IMR-90 (cell line): ENCODE measurements around the gene CBL. TPM values are rescaled to one million over a fixed set of nuclear protein-coding genes. Genes with fewer than 3 reads are reported as not detected.

Experiments used
- ATAC-seq: fragments of 200-7000 bp; cut with Tn5 transposase; 2 replicates; pipeline ENCODE4 v1.9.1; 2020; ENCODE audit warnings: low read depth, mild to moderate bottlenecking, moderate library complexity
- BruUV-seq: library from RNA; stranded (reverse); fragments of 400-500 nt; replicated peaks from 2 replicates; lab custom pipeline; 2021; lab: Mats Ljungman, UMichigan
- CTCF ChIA-PET: fragments of 300-600 bp; formaldehyde crosslinking; extraction: SDS; loops from one replicate; lab custom pipeline; 2021; ENCODE audit warnings: antibody characterized with exemption; lab: Yijun Ruan, JAX
- POLR2A ChIA-PET: fragments of 300-600 bp; sonication (Branson Sonifier 250); formaldehyde crosslinking; loops from one replicate; lab custom pipeline; 2022; ENCODE audit warnings: antibody characterized with exemption; ENCODE audit not compliant: unreplicated experiment; lab: Charles Lee
- DNase-seq: peaks from one replicate; pipeline ENCODE4 v3.0.0; 2013
- H2AFZ ChIP-seq: replicated peaks from 2 replicates; pipeline ENCODE3; 2013; ENCODE audit warnings: low read length, mild to moderate bottlenecking; ENCODE audit not compliant: poor library complexity
- H2AK5ac ChIP-seq: 2 replicates; pipeline ENCODE4 v1.6.1; 2013; ENCODE audit warnings: low read depth, low read length, inconsistent platforms
- H2AK9ac ChIP-seq: replicated peaks from 2 replicates; pipeline ENCODE3; 2013; ENCODE audit warnings: mild to moderate bottlenecking, low read depth, low read length, moderate library complexity; ENCODE audit not compliant: poor library complexity
- H2BK120ac ChIP-seq: 2 replicates; pipeline ENCODE4 v1.6.1; 2013; ENCODE audit warnings: low read depth, low read length, inconsistent platforms
- H2BK15ac ChIP-seq: 3 replicates; pipeline ENCODE4 v1.6.1; 2013; ENCODE audit warnings: low read depth, low read length, inconsistent platforms
- H2BK20ac ChIP-seq: 2 replicates; pipeline ENCODE4 v1.6.1; 2013; ENCODE audit warnings: low read depth, mild to moderate bottlenecking, inconsistent platforms, low read length, moderate library complexity
- H2BK5ac ChIP-seq: 2 replicates; pipeline ENCODE4 v1.6.1; 2013; ENCODE audit warnings: mild to moderate bottlenecking, low read depth, low read length, inconsistent platforms; ENCODE audit not compliant: poor library complexity, severe bottlenecking
- H3K14ac ChIP-seq: replicated peaks from 2 replicates; pipeline ENCODE4 v1.6.1; 2013; ENCODE audit warnings: low read depth, low read length, inconsistent platforms
- H3K18ac ChIP-seq: 2 replicates; pipeline ENCODE4 v1.6.1; 2013; ENCODE audit warnings: low read depth, low read length, control low read depth
- H3K23ac ChIP-seq: 2 replicates; pipeline ENCODE4 v1.6.1; 2013; ENCODE audit warnings: low read depth, low read length, inconsistent platforms
- H3K27ac ChIP-seq: 2 replicates; pipeline ENCODE4 v1.5.1; 2013; ENCODE audit warnings: mild to moderate bottlenecking, control low read depth, low read length; ENCODE audit not compliant: insufficient read depth
- H3K27me3 ChIP-seq: 2 replicates; pipeline ENCODE4 v1.6.1; 2013; ENCODE audit warnings: low read length; ENCODE audit not compliant: control insufficient read depth, insufficient read depth
- H3K36me3 ChIP-seq: 2 replicates; pipeline ENCODE4 v1.6.1; 2013; ENCODE audit warnings: low read length, mixed read lengths; ENCODE audit not compliant: control insufficient read depth, insufficient read depth
- H3K4ac ChIP-seq: 2 replicates; pipeline ENCODE4 v1.6.1; 2013; ENCODE audit warnings: low read depth, low read length, inconsistent platforms
- H3K4me1 ChIP-seq: 2 replicates; pipeline ENCODE4 v1.6.1; 2013; ENCODE audit warnings: low read length, mixed read lengths; ENCODE audit not compliant: control insufficient read depth, insufficient read depth
- H3K4me2 ChIP-seq: 2 replicates; pipeline ENCODE4 v1.6.1; 2013; ENCODE audit warnings: low read depth, mild to moderate bottlenecking, control low read depth, low read length, moderate library complexity
- H3K4me3 ChIP-seq: 2 replicates; pipeline ENCODE4 v1.5.1; 2013; ENCODE audit warnings: low read depth, mild to moderate bottlenecking, control low read depth, low read length, moderate library complexity; ENCODE audit not compliant: insufficient read depth
- H3K56ac ChIP-seq: 2 replicates; pipeline ENCODE4 v1.6.1; 2013; ENCODE audit warnings: low read length, inconsistent platforms; ENCODE audit not compliant: insufficient read depth; ENCODE audit errors: extremely low read depth
- H3K79me1 ChIP-seq, 2 experiments: 2 replicates each; pipeline ENCODE4 v1.6.1; 2013; ENCODE audit warnings: low read length in 2 of 2, inconsistent platforms in 1 of 2, low read depth in 1 of 2
- H3K9ac ChIP-seq: 2 replicates; pipeline ENCODE4 v1.6.1; 2013; ENCODE audit warnings: low read depth, low read length, control low read depth
- H3K9me1 ChIP-seq: 2 replicates; pipeline ENCODE4 v1.6.1; 2013; ENCODE audit warnings: low read length, inconsistent platforms; ENCODE audit not compliant: insufficient read depth
- H3K9me3 ChIP-seq: 2 replicates; pipeline ENCODE4 v1.6.1; 2013; ENCODE audit warnings: low read length; ENCODE audit not compliant: control insufficient read depth, insufficient read depth
- H4K20me1 ChIP-seq: 2 replicates; pipeline ENCODE4 v1.6.1; 2013; ENCODE audit warnings: low read length, inconsistent platforms; ENCODE audit not compliant: insufficient read depth
- H4K5ac ChIP-seq: 2 replicates; pipeline ENCODE4 v1.6.1; 2013; ENCODE audit warnings: mild to moderate bottlenecking, low read depth, low read length, control low read depth
- H4K8ac ChIP-seq, 2 experiments: 2 replicates each; pipeline ENCODE4 v1.6.1; 2013; ENCODE audit warnings: low read depth in 2 of 2, low read length in 2 of 2, control low read depth in 1 of 2, inconsistent platforms in 1 of 2
- H4K91ac ChIP-seq: 2 replicates; pipeline ENCODE4 v1.6.1; 2013; ENCODE audit warnings: low read depth, low read length, inconsistent platforms; ENCODE audit not compliant: insufficient read depth
- BHLHE40 ChIP-seq: fragments of 150-350 bp; IDR thresholded peaks from 2 replicates; pipeline ENCODE4 v1.6.1; 2016; ENCODE audit warnings: mild to moderate bottlenecking, low read depth, low read length
- CEBPB ChIP-seq: IDR thresholded peaks from 2 replicates; pipeline ENCODE4 v1.6.1; 2012; ENCODE audit warnings: low read depth, low read length, improper control_type of control experiment
- CHD1 ChIP-seq: IDR thresholded peaks from 2 replicates; pipeline ENCODE4 v1.6.1; 2012; ENCODE audit warnings: low read depth, low read length, improper control_type of control experiment
- FOS ChIP-seq: fragments of 150-350 bp; IDR thresholded peaks from 2 replicates; pipeline ENCODE4 v1.6.1; 2016; ENCODE audit warnings: low read depth, low read length
- MAFK ChIP-seq: IDR thresholded peaks from 2 replicates; pipeline ENCODE4 v1.6.1; 2012; ENCODE audit warnings: low read depth, low read length, improper control_type of control experiment
- MXI1 ChIP-seq: IDR thresholded peaks from 2 replicates; pipeline ENCODE4 v1.6.1; 2012; ENCODE audit warnings: low read depth, mild to moderate bottlenecking, low read length, moderate library complexity, borderline replicate concordance
- RAD21 ChIP-seq: IDR thresholded peaks from 2 replicates; pipeline ENCODE4 v1.6.1; 2012; ENCODE audit warnings: low read length, improper control_type of control experiment
- RFX5 ChIP-seq: IDR thresholded peaks from 2 replicates; pipeline ENCODE4 v1.8.0; 2012; ENCODE audit warnings: low read depth, mild to moderate bottlenecking, low read length, moderate library complexity
- WGBS, 2 experiments: methylation state at CpG; one replicate each; pipeline versions ENCODE4 v1.1.5 to v1.1.7; 2013; ENCODE audit warnings: missing lambda C conversion rate in 2 of 2; ENCODE audit not compliant: insufficient read length in 1 of 2; ENCODE audit errors: extremely low coverage in 2 of 2; 5-methylcytosine and 5-hydroxymethylcytosine counted together
- dilution Hi-C: fragments of 300-500 bp; cut with HindIII; formaldehyde crosslinking; loops from one replicate; pipeline ENCODE4 v1.14.3; 2018; ENCODE audit warnings: low sequenced_read_pairs; ENCODE audit not compliant: unreplicated experiment
- in situ Hi-C: fragments of 300-500 bp; cut with MboI; formaldehyde crosslinking; loops from 3 replicates; pipeline ENCODE4 v1.14.3; 2019; ENCODE audit warnings: low sequenced_read_pairs, inconsistent platforms, mixed read lengths
- intact Hi-C: fragments of 100-400 bp; cut with micrococcal nuclease; formaldehyde crosslinking; loops from 2 replicates; pipeline ENCODE4 v1.10.0; 2022
- polyA plus RNA-seq, 3 experiments: library from polyadenylated mRNA; depleted of rRNA; stranded (reverse); fragments of >200 nt; gene quantifications; 2 replicates each; pipeline ENCODE4 v1.2.3, GENCODE V29; 2012; ENCODE audit warnings: low replicate concordance in 1 of 3
- total RNA-seq: library from RNA; depleted of rRNA; stranded (reverse); fragments of >200 nt; gene quantifications from 2 replicates; pipeline ENCODE4 v1.2.3, GENCODE V29; 2012
- TF ChIP-seq, protein P1 (sequence below): fragments of 150-350 bp; IDR thresholded peaks from 2 replicates; pipeline ENCODE4 v1.6.1; 2016; ENCODE audit warnings: low read depth, mild to moderate bottlenecking, low read length, moderate library complexity, borderline replicate concordance

Gene CBL
- total and polyA plus RNA-seq, 2 of the 4 experiments (the other 2 are of a cell fraction) = 6.1 to 11.8 TPM

DNA sequence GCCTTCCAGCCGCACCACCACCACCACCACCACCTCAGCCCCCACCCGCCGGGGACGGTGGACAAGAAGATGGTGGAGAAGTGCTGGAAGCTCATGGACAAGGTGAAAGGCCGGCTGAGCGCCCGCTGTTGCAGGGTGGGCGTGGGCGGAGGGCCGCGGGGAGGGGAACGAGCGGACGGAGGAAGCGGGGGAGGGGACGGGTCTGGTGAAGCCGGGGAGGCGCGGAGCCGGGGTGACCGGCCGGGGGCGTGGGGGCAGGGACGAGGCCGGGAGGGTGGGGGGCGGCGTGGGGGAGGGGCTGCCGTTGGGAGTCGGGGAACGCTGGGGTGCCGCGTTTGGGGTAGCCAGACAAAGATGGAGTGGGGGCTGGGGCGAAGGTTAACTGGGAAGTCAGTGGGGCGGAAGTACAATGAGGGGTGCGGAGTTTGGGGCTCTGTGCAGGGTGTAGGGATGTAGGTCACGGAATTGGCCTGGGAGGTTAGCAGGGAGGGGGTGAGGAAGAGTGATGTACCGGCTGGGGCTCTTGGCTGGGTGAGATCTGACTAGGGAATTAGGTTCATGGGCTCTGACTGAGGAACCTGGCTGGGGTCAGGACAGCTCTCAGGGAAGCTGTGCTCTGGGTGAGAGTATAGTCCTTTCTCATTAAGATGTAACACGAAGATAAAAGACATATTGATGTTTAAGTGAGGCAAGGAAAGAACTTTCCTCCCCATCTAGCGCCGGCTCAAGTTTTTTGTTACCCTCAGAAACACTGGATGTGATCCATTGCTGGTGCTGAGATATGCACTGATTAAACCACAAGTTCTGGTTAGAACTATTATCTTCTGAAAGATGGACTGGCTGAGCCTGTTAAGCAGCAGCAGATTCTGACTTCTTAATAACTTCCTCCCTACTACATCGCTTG lies 624 bp downstream of the CBL start:
- H4K8ac ChIP-seq = peak overlapping the region; percentile 66 to 79; a peak in 1 of 4 replicates
- H2BK120ac ChIP-seq = peak overlapping the region; percentile 24; the same call in 1 of the 2 replicates
- peaks cover 9% of the 10 kb centered on the region for H3K9me1 ChIP-seq
- peak overlapping the region; percentile 98 for H2AFZ ChIP-seq
- DNase-seq = no peak
- H4K5ac ChIP-seq = peak overlapping the region; percentile 72
- H3K27me3 ChIP-seq = no peaks in the 10 kb centered on the region
- H2AK5ac ChIP-seq = peak overlapping the region; percentile 97
- peak overlapping the region; percentile 98 for H3K9ac ChIP-seq
- peaks cover 3 to 30% of the 10 kb centered on the region in 2 experiments; a peak in 3 of 4 replicates for H3K79me1 ChIP-seq
- no peaks in the 10 kb centered on the region for H3K9me3 ChIP-seq
- peak overlapping the region; percentile 88 for H4K91ac ChIP-seq
- H2AK9ac ChIP-seq = peak overlapping the region; percentile 98
- intact Hi-C loops (loop anchor here (1.0 to 5.0 kb wide), 2 partner anchors 56 to 132 kb away; no protein-coding TSS in a partner anchor), in situ Hi-C loops (no loop called here), dilution Hi-C loops (no loop called here)
- peak overlapping the region; percentile 88 for H3K23ac ChIP-seq
- peaks cover 30% of the 10 kb centered on the region for H4K20me1 ChIP-seq
- peak overlapping the region; percentile 100 for H3K4me3 ChIP-seq
- ChIA-PET POLR2A (interaction anchor here (0.5 to 0.9 kb wide), 2 partner anchors 28 to 131 kb away, joined by 4 to 12 read pairs; no protein-coding TSS in a partner anchor), CTCF (interaction anchor here (0.6 to 1.6 kb wide), 9 partner anchors 9 to 268 kb away, joined by 3 to 8 read pairs (median 3); no protein-coding TSS in a partner anchor)
- H3K27ac ChIP-seq = peak overlapping the region; percentile 99
- H3K4me2 ChIP-seq = peak overlapping the region; percentile 92
- TF ChIP-seq CHD1 (no peak), FOS (no peak), MAFK (no peak), MXI1 (no peak), CEBPB (no peak), RAD21 (no peak), RFX5 (no peak), BHLHE40 (no peak)
- TF ChIP-seq, protein P1, sequence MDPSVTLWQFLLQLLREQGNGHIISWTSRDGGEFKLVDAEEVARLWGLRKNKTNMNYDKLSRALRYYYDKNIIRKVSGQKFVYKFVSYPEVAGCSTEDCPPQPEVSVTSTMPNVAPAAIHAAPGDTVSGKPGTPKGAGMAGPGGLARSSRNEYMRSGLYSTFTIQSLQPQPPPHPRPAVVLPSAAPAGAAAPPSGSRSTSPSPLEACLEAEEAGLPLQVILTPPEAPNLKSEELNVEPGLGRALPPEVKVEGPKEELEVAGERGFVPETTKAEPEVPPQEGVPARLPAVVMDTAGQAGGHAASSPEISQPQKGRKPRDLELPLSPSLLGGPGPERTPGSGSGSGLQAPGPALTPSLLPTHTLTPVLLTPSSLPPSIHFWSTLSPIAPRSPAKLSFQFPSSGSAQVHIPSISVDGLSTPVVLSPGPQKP = no peak
- peak overlapping the region; percentile 92 for H3K56ac ChIP-seq
- peak overlapping the region; percentile 80 for H3K18ac ChIP-seq
- peak overlapping the region; percentile 91 for H3K14ac ChIP-seq
- H2BK5ac ChIP-seq = peak overlapping the region; percentile 97
- peaks cover 5% of the 10 kb centered on the region for H3K4me1 ChIP-seq
- peak overlapping the region; percentile 96 for H3K4ac ChIP-seq
- WGBS, 2 experiments = no CpG with 5 or more reads among the region's 41 CpGs
- H2BK20ac ChIP-seq = no peak overlapping the region
- ATAC-seq = peak; percentile 37
- no TSS peak for BruUV-seq
- H2BK15ac ChIP-seq = peak overlapping the region; percentile 41; the same call in 2 of the 3 replicates
- H3K36me3 ChIP-seq = no peaks in the 10 kb centered on the region
